Measurements from ENCODE around the gene RNH1. TPM values are rescaled to one million over a fixed set of nuclear protein-coding genes. Genes with fewer than 3 reads are reported as not detected.
"Not testable (repeated sequence)": the region's sequence is repeated elsewhere in the genome, so short reads cannot be mapped to it uniquely, and the experiment has no call there.

Gene RNH1
- total RNA-seq, 1 donor from 2014 or later: 227 TPM

DNA sequence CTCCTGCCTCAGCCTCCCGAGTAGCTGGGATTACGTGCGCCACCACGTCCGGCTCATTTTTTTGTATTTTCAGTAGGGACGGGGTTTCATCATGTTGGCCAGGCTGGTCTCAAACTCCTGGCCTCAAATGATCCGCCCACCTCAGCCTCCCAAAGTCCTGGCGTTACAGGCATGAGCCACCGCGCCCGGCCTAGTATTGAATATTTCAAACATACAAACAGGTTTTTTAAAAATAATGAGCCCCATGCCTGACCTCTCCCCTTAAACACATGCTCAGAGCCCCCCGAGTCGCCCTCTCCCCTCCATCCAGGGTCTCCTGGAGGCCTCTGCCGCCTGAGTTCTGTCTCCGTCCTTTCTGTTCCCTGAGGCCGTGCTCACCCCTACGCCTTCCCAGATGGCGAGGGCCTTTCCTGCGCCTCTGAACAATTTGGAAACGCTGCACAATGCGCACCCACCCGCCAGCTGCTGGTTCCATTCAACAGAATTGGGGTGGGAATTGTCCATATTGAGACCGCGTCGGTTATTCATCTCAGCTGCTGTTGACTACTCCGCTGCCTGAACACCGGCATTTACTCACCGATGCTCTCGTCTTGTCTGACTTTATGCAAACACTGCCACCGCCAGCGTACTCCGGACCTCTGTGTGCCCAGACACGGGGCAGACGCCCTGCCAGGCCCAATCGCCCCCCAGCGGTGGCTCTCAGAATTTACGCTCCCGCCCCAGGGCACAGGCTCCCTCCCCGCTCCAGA, 13.6 kb upstream of the RNH1 start:
- no peak for DNase-seq (ENCODE audit: low read depth)

DNA sequence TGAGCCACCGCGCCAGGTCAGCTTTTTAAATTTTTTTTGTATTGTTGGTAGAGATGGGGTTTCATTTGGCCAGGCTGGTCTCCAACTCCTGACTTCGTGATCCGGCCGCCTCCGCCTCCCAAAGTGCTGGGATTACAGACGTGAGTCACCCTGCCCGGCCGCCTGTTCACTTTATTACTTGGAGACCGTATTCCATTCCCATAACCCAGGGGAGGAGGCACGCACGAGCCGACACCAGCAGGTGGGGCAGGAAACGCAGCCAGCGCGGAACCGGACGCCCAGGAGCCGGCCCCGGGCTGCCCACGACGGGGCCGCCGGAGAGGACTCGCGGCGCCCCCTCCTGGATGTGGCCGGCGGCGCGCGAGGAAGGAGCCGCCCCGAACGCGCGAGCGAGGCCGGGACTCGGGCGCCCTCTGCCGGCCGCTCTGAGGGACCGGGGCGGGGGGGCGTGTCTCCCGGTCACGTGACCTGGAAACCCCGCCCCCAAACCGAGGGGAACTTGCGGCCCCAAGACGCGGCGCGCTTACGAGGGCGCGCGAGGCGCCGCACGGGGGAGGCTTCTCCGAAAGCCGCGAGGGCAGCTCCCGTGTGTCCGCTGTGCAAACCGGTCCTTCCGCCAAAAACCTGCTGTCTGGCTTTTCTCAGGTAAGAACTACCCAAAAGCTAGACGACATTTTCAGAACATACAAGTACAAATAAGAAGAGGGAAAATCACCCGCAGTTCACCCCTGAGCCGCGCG, 11.6 kb upstream of the RNH1 start:
- DNase-seq (ENCODE audit: low read depth): peak; percentile 92

DNA sequence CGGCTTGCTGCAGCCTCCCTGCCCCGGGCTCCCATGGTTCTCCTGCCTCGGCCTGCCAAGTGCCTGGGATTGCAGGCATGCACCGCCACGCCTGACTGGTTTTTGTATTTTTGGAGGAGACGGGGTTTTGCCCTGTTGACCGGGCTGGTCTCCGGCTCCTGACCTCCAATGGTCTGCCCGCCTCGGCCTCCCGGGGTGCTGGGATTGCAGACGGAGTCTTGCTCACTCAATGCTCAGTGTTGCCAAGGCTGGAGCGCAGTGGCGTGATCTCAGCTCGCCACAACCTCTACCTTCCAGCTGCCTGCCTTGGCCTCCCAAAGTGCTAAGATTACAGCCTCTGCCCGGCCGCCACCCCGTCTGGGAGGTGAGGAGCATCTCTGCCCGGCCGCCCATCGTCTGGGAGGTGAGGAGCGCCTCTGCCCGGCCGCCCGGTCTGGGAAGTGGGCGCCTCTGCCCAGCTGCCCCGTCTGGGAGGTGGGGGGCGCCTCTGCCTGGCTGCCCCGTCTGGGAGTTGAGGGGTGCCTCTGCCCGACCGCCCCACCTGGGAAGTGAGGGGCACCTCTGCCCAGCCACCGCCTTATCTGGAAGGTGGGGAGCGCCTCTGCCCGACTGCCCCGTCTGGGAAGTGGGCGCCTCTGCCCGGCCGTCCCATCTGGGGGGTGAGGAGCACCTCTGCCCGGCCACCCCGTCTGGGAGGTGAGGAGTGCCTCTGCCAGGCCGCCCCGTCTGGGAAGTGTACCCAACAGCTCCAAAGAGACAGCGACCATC, 10.1 kb upstream of the RNH1 start:
- not testable (repeated sequence) for DNase-seq (ENCODE audit: low read depth)

DNA sequence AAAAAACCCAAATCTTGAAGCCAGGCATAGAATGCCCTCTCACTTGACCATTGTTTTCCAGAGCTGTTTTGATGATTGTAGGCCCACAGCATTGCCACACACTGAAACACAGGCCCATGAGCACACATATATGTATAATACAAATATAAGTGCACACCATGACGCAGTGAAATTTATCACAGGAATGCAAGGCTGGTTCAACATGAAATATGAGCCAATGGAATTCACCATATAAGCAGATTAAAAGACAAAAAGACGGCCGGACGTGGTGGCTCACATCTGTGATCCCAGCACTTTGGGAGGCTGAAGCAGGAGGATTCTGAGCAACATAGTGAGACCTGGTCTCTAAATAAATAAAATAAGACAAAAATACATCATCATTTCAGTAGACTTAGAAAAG, 9.4 kb upstream of the RNH1 start:
- DNase-seq (ENCODE audit: low read depth): no peak

DNA sequence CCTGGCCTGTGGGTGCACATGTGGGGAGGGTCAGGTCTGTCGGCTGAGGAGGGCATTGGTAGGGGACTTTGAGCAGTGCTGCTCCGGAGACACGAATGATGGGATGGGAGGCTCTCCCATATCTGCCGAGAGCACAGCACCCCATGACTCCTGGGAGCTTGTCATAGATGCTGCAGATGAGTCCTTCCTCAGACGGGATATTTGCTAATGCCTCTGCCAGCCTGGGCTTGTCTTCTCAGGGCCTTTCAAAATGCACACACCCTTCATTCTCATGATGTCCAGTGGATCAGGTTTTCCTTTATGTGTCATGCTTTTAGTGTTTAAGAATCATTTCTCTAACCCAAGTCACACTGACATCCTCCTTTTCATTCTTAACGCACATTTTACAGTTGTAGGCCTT, 8.1 kb upstream of the RNH1 start:
- no peak for DNase-seq (ENCODE audit: low read depth)

DNA sequence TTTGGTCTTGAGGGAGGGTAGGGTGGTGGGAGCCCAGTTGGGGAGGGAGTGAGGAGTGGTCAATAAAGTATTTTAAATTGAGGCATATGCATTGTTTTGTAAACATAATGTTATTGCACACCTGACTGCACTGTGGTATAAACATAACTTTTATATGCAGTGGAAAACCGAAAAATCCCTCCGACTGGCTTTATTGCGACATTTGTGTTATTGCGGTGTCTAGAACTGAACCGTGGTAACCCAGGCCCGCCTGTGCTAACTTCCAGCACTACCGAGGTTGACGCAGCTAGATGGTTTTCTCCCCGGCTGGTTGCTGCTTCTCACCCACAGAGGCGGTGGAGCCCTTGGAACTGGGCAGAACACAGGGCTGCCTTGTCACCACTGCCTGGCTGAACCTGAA, 7.6 kb upstream of the RNH1 start:
- no peak for DNase-seq (ENCODE audit: low read depth)

DNA sequence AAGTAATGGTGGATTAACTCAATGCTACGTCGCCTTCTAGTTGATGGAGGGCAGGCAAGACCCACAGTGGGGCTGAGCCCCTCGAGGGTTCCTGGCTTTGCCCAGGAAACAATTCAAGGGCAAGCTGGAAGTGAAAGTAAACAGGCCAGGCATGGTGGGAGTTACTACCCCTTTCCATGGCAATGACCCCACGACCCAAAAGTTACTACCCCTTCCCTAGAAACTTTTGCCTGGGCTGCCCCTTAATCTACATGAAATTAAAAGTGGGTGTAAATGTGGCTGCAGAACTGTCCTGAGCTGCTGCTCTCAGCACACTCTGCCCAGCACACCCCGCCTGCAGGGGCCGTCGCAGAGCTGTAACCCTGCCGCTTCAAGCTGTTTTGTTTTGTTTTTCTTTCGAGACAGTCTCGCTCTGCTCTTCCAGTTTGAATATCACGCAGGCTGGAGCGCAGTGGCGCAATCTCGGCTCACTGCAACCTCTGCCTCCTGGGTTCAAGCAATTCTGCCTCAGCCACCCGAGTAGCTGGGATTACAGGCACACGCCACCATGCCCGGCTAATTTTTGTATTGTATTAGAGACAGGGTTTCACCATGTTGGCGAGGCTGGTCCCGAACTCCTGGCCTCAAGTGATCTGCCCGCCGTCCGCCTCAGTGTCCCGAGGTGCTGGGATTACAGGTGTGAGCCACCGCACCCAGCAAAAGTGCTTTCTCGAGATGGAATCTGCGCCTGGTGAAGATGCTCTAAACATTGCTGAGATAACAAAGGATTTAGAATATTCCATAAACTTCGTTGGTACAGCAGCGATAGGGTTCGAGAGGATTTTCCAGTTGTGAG, 5.9 kb upstream of the RNH1 start:
- no peak for DNase-seq (ENCODE audit: low read depth)

DNA sequence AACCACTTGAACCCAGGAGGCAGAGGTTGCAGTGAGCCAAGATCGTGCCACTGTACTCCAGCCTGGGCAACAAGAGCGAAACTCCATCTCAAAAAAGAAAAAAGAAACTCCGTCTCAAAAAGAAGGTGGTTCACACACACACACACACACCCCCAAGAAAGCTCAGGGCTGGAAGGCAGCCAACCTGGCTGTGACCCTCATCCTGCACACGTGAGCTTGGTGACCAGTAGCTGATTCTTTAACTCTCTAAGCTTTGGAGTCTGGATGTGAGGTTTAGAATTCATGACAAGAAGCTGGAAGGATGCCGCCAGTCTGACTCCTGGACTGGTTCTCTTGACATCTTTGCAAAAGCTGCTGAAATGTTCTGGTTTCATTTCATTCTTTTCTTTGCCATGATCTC, 1.9 kb upstream of the RNH1 start:
- DNase-seq (ENCODE audit: low read depth): no peak

DNA sequence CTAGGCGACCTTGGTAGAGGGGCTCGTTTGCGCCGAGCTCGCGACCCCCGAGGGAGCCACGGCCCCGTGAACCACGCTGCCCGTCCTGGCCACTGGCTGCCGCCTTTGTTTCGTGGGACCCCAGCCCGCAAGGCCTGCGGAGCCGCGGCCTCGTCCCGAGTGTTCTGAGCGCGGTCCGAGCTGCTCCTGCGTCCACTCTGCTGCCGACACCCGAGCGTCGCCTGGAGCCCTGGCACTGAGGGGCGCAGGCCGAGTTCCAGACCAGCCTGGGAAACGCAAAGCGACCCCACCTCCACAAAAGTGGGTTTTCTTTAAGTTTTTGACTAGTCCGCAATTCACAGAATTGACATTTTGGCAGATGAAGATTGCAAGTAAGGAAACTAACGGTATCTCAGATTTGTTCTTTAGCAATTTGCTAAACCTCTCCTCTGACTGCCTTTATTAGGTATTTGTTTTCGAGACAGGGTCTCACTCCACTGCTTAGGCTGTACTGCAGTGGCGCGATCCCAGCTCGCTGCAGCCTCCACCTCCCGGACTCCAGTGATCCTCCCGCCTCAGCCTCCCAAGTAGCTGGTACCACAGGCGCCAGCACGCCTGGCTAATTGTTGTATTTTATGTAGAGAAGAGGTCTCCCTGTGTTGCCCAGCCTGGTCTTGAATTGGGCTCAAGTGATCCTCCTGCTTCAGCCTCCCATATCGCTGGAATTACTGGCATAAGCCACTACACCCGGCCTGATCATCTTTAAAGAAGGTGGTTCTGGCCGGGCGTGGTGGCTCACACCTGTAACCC, 879 bp upstream of the RNH1 start:
- DNase-seq (ENCODE audit: low read depth): no peak

DNA sequence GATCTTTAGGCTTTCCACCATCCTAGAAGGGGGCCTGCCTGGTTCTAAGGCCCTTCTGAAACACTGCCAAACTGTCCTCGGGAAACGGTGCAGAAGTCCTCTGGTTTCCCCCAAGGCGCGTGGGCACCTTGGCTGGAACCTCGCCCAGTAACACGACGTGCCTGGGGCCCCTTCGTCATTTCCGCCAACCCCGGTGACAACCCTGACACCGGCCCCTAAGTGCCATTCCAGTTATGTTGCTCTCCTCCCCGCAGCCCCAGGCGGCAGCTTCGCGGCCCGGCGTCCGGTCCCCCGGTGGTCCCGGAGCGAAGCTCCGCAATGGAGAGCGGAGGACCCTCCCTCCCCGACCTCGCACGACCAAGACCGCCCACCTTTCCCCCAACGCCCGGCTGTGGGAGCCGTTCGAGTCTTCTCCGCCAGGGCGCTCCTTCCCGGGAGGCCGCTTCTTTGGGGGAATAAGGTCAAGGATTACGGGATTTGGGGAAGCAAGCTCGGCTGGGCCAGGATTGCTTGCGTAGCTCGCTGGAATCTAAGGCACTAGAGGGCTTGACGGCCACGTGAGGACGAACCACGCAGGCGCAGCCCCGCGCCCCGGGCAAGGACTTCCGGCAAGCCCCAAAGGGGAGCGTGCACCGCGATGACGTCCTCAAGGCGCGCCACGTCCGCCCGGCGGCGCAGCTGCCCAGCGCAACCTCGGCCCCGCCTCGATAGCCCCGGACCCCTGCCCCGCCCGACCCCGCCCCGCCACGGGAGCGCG, 626 bp downstream of the RNH1 start:
- peak; percentile 90 for DNase-seq (ENCODE audit: low read depth)

DNA sequence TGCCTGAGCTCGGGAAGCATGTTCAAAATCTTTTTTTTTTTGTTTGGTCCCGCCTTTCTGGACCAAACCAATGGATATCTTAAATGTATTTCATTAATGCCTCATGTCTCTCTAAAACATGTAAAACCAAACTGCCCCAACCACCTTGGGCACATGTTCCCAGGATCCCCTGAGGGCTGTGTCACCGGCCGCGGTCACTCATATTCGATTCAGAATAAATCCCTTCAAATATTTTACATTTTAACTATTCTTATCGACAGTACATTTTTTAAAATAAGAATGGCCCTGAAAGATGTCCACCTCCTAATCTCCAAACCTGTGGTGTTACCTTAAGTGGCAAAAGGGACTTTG, 2.1 kb downstream of the RNH1 start:
- DNase-seq (ENCODE audit: low read depth): no peak

DNA sequence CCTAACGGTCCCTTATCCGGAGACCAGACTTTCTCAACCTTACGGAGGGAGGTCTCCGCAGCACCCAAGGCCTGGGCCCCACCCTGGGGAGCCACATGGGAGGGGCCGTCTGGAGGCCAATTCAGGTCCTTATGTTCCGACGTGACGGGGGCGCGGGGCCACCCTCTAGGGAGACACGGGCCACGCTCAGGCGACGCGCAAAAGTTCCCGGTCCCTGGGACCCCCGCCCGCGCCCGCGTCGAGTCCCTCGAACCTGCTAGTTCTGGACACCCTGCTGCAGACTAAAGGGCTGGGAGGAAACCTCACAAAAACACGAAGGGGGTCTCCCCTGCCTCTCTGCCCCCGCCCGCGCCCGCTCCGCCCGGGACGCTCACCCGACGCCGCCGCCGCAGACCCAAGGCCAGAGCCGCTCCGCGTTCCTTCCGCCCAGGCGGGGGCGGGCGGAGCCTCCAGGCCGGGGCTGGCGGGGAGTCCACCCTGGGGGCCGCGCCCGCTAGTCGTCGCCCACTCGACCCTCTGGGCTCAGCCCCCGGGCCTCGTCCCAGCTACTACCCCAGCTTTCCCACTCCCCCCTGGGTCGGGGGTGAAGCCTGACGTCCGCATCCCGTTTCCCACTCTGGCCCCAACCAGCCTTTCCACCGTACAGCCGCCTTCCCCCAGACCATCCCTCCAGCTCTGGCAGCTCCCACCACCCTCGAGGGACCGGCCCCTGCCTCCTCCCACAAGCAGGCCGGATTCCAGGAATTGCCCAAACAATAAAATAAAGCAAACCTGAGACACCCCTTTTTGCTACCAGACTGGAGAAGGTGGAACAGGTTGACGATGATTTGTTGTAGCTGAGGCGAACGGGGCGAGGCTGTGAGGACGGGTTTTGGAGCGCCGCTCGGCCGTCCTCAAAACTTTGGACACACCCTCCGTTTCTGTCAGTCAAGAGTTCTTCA, 2.7 kb downstream of the RNH1 start:
- DNase-seq (ENCODE audit: low read depth): no peak

DNA sequence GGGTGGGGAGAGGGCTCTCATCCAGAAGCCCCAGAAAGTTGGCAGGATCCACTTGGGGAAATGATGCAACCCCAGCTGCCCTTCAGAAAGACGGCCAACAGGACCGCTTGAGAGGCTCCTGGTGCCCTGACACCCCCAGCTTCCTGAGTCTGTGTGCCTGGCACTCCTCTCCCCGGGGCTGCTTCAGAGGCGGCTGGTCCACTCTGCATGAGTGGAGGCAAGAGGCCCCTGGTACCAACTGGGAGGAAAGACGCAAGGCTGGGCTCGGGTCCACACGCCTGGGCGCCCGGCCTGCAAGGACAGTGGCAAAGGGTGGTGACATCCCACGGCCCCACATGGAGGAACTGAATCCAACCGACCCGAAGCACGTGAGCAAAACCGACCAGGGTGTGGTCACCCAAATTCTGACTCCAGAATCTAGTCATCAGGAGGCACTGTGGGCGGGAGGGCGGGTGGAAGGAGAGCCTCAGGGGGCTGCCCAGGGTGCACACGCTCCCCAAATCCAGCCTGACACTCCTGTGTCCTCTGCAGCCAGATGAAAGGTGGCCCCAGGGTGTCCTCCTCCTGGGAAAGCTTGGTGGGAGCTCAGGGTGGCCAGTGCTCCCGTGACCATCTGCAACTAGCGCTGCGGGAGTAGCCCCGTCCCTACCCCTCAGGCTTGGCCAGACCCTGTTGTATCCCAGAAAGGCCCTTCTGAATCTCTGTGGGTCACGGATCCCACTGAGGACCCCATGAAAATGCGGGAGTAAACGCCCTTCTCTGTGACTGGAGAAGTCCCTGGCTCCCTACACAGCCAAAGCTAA, 3.7 kb downstream of the RNH1 start:
- DNase-seq (ENCODE audit: low read depth): no peak

DNA sequence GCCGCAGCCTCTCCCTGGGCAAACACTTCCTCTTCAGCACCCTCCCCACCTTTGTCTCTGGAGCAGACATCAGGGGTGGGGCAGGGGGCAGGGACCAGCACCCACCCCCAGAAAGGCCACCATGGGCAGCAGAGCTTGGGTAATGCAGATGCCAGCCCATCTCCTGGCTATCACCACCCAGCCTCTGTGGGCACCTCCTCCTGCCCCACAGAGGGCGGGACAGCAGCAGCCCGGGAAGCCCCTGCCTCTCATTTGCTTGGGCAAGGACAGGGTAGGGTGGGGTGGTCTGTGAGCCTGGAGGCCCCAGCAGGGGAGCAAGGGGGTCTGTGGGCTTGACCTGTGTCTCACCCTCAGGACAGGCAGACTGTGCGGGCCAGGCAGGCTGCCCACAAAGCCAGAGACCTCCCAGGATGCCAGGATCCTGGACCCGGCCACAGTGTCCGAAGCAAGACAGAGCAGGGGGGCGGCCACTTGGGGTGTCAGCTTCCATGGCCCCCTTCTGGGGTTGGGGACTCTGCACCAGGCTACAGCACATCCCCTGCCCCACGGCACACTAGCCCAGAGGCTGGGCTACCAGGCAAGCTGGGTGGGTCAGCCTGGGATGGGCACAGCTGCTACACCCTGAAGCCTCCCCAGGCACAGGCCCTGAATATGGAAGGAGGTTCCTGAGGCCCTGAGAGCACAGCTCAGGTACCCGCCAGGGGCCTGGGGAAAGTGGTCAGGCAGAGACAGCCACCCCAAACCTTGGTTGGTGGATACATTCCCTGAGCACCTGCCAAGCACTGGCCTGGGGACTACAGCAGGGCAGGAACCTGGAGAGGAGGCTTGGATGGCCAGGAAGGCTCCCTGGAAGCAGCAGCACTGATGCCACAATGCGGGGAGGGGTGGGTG, 4.5 kb downstream of the RNH1 start:
- DNase-seq (ENCODE audit: low read depth): no peak

DNA sequence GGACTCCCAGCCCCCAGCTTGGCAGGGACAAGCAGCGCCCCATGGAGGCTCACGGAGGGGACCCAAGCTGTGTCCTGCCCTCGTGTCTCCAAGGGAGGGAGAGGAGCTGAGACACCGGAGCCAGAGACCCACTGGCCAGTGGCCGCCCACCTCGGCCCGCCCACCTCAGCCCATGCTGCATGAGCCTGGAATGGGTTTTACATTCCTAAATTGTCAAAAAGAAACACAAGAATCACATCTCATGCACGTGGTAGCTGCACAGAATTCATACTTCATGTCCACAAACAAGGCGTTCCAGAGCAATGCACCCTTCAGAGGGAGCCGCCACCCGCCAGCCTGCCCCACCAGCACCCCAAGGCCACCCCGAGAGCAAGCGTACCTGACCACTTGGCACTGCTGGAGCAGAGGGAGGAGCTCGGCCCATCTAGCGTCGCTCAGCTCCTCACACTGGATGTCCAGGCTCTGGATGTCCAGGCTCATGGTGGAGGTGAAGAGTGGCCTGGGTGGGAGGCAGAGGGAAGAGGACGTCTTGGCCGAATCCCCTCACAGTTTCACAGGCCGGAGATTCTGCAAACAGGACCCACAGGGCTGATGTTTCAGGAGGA, 5.3 kb downstream of the RNH1 start:
- no peak for DNase-seq (ENCODE audit: low read depth)

DNA sequence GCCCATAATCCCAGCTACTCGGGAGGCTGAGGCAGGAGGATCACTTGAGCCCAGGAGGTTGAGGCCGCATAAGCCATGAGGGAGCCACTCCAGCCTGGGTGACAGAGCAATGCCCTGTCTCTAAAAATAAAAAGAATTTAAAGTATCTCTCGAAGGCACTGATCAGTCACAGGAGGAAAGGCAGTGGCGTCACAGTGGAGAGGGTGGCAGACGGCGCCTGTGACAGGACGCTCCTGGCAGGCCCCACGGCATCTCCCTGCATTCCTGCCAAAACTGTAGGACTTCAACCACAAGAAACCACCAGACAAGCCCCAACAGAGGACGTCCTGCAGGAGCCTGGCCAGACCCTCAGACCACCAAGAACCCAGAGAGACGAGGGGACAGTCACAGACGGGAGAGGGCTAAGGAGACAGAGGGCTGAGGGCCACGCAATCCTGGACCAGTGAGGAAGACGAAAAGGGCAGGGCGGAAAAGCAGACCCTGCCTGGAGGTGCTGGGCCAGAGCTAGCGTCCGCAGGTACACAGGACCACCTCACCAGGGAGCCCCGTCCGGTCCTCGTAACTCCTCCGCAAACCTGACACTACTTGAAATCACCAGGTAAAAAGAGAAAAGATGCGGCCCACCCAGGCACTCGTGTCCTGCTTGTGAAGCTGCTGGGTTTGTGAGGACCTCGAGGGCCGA, 5.9 kb downstream of the RNH1 start:
- DNase-seq (ENCODE audit: low read depth): no peak
